Mucosa of gallbladder (tissue), 1 donor: Measurements from ENCODE around the gene ITGAV. TPM values are rescaled to one million over a fixed set of nuclear protein-coding genes. Genes with fewer than 3 reads are reported as not detected.

Source experiments
- DNase-seq: peaks from one replicate; pipeline ENCODE4 v3.0.0-alpha.2; 2020; ENCODE audit warnings: low spot score
- total RNA-seq: library from RNA; stranded (reverse); gene quantifications from one replicate; pipeline ENCODE4 v1.2.1, GENCODE V29; 2021
- donor health status: DM: no; HTN: no; CAD: no.

Gene ITGAV
- total RNA-seq, 1 donor from 2014 or later: 71.9 TPM

DNA sequence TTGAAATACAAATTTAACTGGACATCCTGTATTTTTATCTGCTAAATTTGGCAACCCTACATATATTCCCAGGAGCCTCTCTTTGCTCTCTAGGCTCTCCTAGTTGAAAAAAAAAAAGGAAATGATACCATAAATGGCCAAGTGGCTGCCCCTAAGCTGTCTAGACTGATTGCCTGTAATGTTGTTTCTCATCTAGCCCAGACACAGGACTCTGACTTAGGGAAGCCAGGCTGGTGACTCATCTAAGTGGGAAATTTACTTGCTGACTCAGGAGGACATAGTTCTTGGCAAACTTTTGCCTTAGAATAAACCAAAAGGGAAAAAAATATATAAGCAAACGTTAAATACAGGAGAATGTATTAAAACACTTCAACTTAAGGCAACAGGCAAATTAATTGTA, 14.6 kb upstream of the ITGAV start:
- DNase-seq: peak; percentile 61

DNA sequence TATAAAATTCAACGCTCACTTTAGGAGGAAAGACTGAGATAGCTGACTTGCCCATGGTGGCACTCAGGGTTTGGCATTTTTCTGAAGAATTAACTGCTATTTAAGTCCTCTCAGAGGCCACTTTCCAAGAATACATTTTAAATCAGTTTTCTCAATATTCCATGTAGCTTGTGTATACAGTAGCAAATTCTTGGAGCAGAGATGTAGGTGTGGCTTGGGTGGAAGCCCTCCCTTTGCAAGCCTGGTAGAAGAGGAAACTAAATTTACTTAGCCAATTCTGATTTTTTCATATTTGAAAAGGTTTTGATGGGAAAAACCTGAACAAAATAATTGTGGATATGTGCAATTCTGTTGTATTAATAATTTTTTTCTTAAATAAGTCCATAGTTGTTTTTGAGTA, 14.0 kb upstream of the ITGAV start:
- DNase-seq: no peak

DNA sequence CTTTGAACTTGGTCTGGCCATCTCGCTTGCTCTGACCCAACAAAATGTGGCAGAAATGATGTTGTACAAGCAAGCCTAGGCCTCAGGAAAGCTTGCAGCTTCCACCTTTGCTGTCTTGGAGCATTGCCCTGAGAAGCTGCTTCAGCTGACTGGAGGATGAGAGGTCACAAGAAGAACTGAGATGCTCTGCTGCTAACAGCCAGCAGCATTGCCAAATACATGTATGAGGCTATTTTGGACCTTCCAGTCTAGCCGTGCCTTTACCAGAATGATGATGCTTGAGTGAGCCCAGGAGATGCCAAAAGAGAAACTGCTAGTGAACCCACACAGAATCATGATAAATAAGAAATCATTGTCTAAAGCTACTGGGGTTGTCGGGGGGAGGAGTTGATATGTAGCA, 13.2 kb upstream of the ITGAV start:
- DNase-seq: no peak

DNA sequence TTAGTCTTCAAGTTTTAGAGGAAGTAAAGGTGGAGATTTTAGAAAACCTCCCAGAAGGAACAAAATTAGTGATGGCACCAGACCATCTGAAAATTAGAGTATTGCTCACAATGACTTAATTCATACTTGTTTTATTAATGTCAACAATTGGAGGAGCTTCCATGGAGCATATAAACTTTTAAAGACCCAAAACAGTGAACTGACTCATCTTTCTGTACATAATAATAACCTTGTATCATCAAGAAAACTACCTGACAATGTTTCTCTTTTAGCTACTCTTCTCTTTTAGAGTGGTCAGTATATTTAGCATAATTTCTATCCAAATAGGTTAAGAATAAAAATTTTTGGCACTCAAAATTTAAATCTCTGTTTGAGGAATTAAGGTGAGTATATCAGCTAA, 7.2 kb upstream of the ITGAV start:
- DNase-seq: no peak

DNA sequence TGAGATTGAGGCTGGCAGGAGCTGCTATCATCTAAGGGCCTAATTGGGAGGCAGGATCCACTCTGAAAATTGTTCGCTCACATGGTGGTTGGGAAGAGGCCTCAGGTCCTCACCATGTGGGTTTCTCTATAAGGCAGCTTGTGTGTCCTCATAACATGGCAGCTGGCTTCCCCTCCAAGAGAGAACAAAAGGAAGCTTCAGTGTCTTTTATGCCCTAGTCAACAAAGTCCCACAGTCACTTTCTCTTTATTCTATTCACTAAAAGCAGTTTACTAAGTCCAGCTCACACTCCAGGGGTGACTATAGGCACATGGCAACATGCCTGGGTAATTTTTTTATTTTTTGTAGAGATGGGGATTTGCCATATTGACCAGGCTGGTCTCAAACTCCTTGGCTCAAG, 5.8 kb upstream of the ITGAV start:
- DNase-seq: no peak

DNA sequence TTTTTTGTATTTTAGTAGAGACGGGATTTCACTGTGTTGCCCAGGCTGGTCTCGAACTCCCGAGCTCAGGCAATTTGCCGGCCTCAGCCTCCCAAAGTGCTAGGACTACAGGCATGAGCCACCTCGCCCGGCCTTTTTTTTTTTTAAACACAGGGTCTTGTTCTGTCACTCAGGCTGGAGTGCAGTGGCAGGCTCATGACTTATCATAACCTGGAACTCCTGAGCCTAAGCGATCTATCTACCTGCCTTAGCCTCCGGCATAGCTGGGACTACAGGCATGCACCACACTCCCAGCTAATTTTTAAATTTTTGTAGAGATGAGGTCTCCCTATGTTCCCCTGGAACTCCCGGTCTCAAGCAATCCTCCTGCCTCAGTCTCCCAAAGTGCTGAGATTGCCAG, 1.4 kb upstream of the ITGAV start:
- no peak for DNase-seq

DNA sequence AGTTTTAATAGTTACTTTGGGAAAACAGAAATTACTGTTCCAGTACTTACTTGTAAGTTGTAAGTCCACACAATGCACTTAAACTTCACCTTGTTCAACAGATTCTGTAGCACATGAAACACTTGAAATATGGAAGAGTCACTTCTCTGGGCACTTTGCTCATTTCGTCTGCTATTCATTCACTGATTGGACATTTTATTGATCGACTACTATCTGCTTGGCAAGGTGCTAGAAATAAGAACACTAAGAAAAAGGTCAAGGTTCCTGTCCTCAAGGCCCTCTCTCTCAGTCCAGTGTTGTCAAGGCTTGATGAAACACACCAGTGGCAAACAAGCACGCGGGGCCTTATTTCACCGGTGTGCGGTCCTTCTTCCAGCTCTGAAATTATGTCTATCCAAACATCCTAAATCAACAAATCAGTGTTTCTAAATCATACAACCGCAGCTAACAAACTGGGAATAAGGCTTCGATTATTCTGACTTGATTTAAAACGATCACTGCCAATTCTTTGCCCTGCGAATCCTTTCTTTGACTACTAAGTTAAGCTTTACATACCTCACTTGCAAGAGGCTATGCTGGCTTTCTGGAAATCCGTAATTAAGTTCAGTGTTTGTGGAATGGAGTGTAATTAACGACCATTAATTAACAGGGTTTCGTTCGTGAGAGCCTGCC, 780 bp upstream of the ITGAV start:
- no peak for DNase-seq

DNA sequence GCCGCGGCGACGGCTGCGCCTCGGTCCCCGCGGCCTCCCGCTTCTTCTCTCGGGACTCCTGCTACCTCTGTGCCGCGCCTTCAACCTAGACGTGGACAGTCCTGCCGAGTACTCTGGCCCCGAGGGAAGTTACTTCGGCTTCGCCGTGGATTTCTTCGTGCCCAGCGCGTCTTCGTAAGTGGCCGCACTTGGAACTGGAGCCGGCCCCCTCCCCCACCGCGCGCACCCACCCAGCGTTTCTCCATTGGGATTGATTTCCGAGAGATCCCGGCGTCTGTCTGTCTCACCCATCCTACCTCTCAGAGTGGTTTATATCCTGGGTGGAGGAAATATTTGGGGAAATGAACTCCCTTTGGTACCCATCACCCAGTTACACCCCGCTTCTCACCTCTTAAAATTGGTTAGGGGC, 498 bp downstream of the ITGAV start:
- DNase-seq: no peak

DNA sequence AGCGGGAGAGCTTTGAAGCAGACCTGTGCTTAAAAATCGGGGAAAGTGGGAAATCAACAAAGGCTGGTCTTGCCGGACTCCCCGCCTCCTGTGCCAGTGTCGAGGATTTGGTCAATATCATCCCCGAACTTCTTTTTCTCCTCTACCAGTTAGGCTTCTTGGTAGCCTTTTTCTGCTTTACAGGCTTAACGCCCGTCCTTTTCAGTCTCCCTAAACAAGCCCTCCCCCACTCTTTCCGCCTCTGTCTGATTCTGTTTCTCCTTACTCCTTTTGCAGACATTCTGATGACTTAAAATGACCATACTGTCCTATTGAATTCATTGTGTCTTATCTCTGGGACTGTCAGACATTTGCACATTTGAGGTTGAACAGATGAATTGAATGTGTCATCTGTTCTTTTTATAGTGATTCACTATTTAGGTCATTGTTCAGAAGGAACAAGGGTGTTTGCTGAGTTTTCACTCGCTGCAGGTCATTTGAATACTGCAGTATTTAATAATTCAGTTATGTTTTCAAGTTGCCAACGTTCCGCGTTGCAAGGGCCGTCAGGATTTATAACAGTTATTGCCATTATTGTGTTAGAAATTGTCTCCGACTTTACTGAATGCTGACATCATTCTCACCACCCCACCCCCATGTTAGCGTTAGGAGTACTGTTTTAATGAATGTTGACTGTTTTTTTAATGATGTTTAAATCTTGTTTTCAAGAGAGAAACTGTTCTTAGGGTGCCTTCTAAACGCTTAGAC, 1.1 kb downstream of the ITGAV start:
- DNase-seq: no peak

DNA sequence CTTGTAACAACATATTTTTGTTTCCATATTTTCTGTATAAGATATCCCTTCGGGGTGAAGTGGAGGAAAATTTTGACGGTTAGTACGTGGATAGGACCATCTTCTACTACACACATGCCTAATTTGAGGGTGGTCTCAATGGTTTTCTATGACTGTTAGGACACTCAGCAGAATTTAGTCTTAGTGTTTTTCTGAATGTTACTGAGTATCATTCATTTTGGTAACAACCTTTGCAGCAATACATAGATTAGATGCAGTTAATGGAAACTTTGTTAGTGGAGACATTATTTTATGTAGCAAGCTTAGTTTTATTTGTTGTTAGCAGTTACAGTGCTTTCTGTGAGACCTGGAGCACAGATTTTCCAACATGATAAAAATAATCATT, 1.6 kb downstream of the ITGAV start:
- DNase-seq: no peak

DNA sequence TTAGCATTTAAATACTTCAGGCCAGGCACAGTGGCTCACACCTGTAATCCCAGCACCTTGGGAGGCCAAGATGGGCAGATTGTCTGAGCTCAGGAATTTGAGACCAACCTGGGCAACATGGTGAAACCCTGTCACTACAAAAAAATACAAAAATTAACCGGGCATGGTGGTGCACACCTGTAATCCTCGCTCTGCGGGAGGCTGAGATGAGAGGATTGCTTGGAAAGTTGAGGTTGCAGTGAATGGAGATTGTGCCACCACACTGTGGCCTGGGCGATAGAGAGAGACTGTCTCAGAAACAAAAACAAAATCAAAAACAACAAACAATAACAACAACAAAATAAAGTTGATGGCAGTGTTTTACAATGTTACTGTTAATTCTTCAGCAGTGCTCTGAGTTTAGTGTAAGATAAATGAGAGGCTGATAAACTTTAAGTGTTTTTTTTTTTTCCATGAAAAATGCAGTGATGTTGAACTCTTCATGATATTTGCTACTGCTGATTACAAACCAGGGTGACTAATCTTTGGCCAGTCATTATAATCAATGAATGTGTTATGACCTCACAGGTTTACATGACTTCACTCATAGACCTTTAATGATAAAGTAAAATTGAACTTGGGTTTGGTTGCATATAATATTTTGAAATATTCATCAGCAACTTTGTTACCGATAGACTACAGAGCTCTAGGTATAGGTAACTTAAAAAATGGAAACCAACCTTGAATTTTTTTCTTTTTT, 2.5 kb downstream of the ITGAV start:
- no peak for DNase-seq

DNA sequence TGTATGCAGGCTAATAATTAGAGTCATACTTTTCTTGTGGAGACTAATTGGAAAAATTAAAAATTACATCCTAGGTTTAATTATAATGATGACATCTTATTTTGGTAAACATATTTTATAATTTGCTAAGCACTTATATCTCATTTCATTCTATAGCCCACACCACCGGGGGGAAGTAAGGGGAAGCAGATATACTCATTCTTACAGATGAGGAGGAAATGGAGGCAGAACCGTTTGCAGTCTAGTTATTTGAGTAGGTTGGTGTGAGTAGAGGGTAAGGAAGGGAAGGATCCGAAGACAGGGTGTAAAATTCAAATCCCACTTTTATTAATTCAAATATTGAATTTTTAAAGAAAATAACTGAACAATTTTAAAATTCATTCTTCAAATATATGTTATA, 3.7 kb downstream of the ITGAV start:
- no peak for DNase-seq

DNA sequence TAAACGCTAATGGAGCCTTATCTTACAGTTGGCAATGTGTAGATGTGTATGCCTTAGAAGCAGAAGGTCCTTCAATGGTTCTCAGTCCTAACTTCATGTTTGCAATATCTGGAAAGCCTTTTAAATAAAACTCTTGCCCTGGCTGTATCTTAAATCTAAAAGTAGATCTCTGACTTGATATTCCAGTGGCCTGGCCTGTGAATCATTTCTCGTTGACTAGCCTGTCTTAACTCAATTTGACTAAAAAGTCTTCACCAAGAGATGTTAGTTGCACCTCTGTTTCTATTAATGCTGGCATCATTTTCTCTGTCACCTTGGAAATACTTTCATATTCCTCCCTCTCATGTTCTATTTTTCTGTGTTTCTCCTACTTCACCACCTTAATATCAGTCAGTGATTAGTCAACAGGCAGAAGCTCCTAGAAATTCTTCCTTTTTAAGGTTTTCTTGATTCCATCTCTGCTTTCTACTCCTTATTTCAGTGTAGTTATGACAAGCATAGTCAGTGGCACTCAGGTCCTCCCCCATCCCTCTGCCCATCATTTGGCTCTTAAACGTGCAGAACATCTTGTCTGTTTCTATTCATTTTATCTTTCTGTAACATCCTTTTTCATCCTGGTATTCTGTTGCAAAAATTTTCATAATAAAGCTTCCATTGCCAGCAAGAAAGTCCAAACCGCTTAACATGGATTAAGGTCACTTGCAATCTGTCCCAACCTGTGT, 4.3 kb downstream of the ITGAV start:
- DNase-seq: no peak

DNA sequence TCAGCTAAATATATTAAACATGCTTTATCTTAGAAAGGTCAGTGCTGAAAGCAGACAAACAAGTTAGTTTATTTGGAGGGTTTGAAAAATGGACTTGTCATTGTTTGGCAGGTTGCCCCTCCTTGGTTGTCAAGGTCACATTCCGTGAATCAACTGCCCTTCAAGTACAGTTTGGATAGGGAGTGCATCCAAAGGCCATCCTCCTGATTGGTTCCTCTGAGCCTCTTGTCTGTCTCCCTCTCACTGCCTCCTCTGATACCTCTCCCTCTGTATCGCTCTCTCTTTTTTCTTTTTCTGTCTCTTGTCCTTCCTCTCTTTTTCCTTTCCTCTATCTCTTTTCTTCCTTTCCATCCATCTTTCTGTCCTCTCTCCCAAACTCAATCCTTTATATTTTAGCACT, 5.4 kb downstream of the ITGAV start:
- DNase-seq: peak; percentile 53

DNA sequence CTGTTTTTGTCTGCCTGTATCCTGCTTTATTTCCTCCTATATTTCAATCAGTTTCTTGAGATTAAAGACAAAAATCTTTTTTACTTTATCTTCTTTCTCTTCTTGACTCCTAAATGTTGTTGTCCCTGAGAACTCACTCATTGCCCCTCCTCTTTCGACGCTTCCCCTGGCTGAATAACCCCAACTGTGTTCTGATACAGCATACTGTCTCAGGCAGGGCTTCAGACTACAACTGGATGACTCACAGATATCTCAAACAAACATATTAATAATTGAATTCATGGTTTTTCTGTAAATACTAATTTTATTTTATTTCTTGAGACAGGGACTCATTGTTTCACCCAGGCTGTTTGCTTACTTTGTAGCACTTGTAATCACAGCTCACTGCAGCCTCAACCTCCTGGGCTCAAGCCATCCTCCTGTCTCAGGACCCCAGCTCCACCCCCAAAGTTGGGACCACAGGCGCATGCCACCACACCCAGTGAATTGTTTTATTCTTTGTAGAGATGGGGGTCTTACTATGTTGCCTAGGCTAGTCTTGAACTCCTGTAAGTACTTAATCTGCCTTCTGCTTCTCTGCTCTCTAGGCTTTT, 9.4 kb downstream of the ITGAV start:
- DNase-seq: no peak

DNA sequence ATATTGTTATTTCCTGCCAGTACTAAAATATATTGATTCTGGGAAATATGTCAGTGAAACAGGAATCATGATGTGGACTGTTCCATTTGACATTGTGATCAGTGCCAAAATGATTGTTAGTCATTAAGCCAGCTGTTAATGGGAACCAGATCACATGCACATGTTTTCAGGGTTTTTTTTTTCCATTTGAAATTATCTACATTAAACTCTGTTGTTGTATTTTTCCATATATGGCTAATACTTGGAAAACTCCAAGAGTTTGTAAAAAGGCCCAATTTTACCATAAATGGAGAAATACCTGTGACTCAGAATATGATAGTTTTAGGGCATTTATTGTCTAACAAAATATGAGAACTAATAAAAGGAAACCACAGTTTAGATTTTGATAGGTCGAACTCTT, 13.4 kb downstream of the ITGAV start:
- DNase-seq: no peak

DNA sequence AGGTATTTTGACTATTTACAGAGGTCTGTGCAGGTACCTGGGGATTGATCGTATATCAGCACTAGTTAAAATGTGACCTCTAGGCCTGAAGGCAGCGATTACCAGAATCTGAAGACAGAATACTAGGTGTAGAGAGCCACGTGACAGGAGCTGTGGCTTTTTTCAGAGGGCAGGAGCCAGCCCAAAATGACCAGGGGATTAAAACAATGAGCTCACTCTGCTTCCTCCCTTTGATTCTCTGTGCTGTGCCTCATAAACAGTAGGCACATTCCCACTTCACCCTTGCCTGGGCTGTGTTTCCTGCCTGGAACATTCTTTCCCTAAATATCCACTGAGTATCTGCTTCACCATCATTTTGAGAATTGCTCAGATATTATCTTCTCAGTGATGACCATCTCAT, 15.2 kb downstream of the ITGAV start:
- DNase-seq: no peak

DNA sequence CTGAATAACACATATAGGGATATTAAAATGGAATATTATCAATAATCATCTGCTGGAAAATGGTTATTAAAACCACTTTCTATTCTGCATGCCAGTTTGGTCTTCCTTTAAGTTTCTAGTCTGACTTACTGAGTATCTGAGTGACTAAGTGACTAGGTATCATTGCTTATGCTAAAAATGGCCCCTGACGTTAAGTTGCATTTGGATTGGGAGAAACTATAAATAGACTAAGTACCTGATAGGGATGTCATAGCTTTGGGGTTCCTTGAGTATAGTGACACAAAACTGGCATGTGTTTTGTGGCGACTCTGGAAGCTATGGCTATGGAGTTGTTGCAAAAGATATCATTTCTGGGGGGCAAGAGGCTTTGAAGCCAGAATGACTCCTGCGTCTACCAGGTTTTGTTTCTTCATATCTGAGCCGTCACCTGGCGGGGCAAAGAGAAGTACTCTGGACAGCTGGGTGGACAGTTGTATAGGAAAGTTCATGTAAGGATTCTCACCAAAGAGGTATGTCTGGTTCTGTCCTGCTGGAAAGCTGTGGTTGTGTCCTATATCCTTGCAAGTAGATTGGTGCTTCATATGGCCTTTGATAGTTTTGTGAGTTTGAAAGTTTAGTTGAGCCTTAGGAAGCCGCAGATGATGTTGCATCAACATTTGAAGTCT, 17.9 kb downstream of the ITGAV start:
- DNase-seq: no peak

DNA sequence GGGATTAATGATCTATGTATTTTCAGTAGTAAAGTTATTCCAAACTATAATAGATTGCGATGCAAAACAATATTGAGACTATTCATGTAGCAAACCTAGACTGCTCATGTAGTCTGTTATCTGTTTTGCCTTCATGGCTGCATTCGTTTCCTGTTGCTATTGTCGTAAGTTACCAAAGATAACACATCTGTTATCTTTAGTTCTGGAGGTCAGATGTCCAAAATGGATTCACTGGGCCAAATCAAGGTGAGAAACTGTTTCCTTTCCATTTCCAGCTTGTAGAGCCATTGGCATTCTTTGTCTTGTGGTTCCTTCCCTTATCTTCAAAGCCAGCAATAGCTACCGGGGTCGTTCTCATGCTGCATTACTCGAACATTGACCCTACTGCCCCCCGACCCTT, 20.9 kb downstream of the ITGAV start:
- DNase-seq: no peak

DNA sequence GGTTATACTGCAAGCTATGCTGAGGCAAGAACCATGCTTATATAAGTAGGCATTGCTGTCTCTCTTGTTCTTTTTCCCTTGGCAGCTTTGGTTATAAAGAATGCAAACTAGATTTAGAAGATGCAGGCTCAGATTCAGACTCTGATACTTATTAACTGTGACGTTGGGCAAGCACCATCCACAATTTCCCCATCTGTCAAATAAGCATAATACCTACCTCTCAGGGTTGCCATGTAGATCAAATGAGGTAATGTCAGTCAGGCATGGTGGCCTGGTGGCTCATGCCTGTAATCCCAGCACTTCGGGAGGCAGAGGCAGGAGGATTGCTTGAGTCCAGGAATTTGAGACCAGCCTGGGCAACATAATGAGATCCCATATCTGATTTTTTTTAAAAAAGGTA, 21.7 kb downstream of the ITGAV start:
- no peak for DNase-seq

DNA sequence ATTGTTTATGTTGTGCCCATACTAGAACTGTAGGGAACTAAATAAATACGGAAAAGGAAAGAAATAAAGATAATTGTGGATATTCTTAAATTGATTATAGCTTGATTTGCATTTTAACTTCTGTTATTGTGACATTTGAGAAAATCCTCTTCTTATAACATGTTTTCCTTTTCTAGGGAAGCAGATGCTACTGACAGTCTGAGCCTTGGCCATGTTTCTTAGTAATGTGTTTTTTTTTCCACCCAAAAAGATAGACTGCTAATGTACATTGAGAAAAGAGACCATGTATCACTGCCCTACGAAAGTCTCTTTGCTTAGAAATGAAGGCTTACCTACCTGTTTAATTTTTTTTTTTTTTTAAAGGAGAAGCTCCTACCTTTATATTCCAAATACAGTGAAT, 22.2 kb downstream of the ITGAV start:
- DNase-seq: no peak
